Gastrocnemius medialis (tissue), 4 donors: ENCODE data around the gene COX4I1. TPM values are rescaled to one million over a fixed set of nuclear protein-coding genes. Genes with fewer than 3 reads are reported as not detected.

Experiments
- ATAC-seq, 2 donors: fragments of 150-250 bp; one replicate each; pipeline ENCODE4 v1.9.1; 2016
- DNase-seq, 2 donors: peaks; one replicate each; pipeline ENCODE4 v3.0.0-alpha.2; 2019
- H3K27ac ChIP-seq, 4 donors: fragments of 200-600 bp; sonication (generic); 1 replicate in 1 of 4; 2 replicates in 3 of 4; pipeline ENCODE4 v1.5.1; 2016 to 2018; ENCODE audit warnings: mild to moderate bottlenecking in 2 of 4, moderate library complexity in 1 of 4
- H3K27me3 ChIP-seq, 3 donors: fragments of 200-600 bp; sonication (generic) in 2 of 3; 1 replicate in 1 of 3; 2 replicates in 2 of 3; pipeline versions ENCODE4 v1.5.1 to v1.6.0; 2016 to 2019; ENCODE audit warnings: mild to moderate bottlenecking in 1 of 3, moderate library complexity in 1 of 3
- H3K36me3 ChIP-seq, 2 donors: fragments of 200-600 bp; sonication (generic) in 1 of 2; one replicate each; pipeline ENCODE4 v1.5.1; 2017 to 2018
- H3K4me1 ChIP-seq, 2 donors: fragments of 200-600 bp; sonication (generic) in 1 of 2; one replicate each; pipeline ENCODE4 v1.5.1; 2016 to 2017; ENCODE audit warnings: mild to moderate bottlenecking in 2 of 2
- H3K4me3 ChIP-seq, 4 donors: fragments of 200-600 bp; sonication (generic) in 3 of 4; 1 replicate in 1 of 4; 2 replicates in 3 of 4; pipeline ENCODE4 v1.5.1; 2016 to 2019; ENCODE audit warnings: mild to moderate bottlenecking in 2 of 4
- H3K9me3 ChIP-seq, 3 donors: fragments of 200-600 bp; sonication (generic) in 2 of 3; 1 replicate in 1 of 3; 2 replicates in 2 of 3; pipeline ENCODE4 v1.5.1; 2016 to 2019
- CTCF ChIP-seq, 5 experiments: fragments of 450-650 bp in 3 of 5; fragments of 200-600 bp in 2 of 5; sonication (generic) in 2 of 5; IDR thresholded peaks in 4 of 5; conservative IDR thresholded peaks in 1 of 5; 1 replicate in 4 of 5; 2 replicates in 1 of 5; pipeline ENCODE4 v1.5.1; 2016 to 2019; ENCODE audit warnings: antibody characterized with exemption in 5 of 5, mild to moderate bottlenecking in 3 of 5, moderate library complexity in 3 of 5
- POLR2A ChIP-seq, 2 donors: fragments of 450-650 bp; IDR thresholded peaks; one replicate each; pipeline ENCODE4 v1.6.1; 2017; ENCODE audit warnings: antibody characterized with exemption in 2 of 2, mild to moderate bottlenecking in 2 of 2, moderate library complexity in 2 of 2
- in situ Hi-C, 4 donors: fragments of 200-750 bp; cut with MboI; loops; one replicate each; pipeline versions ENCODE4 v1.15.0 to v1.8.0; 2017; ENCODE audit warnings: low sequenced_read_pairs in 4 of 4
- intact Hi-C: fragments of 100-400 bp; cut with DNase I; formaldehyde crosslinking; loops from one replicate; pipeline ENCODE4 v1.15.1; 2023; ENCODE audit warnings: low total_unique reads
- total RNA-seq, 4 donors: library from RNA; depleted of rRNA; stranded (reverse); fragments of >200 nt; gene quantifications; one replicate each; pipeline versions ENCODE4 v1.1.0 to v1.2.3, GENCODE V29; 2016

The COX4I1 gene
- total RNA-seq, 4 donors from 2014 or later, result 666 to 782 (median 689) TPM

DNA sequence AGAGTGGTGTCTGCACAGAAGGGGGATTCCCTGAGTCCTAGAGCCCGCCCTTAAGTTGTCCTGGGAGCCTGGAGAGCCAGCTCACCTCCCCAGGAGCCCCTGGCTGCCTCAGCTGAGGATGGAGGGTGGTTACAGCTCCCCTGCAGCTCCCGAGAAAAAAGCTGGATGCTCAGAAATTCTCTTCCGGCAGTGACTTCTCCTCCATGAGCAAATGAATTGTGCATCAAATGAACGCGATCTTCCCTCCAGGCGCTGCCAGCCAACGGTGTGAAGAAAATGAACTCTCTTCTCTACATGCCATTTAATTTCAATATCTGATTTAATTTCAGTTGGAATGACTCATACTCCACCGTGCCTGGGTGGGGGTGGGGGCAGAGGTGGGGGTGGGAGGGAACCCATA lies 34.3 kb upstream of the COX4I1 start:
- Histone ChIP-seq H3K9me3 (no peaks in the 10 kb centered on the region), H3K27me3 (peaks cover 5 to 8% (median 7%) of the 10 kb centered on the region in 3 donors), H3K4me1 (no peaks in the 10 kb centered on the region), H3K27ac (no peak overlapping the region), H3K36me3 (no peaks in the 10 kb centered on the region), H3K4me3 (no peak overlapping the region)
- in situ Hi-C loops, result no loop called here
- TF ChIP-seq POLR2A (IDR thresholded peaks at IDR 0.05), result no peak
- TF ChIP-seq CTCF (IDR thresholded peaks at IDR 0.05 in 4 of 5, conservative IDR thresholded peaks at IDR 0.05 in 1 of 5), result no peak
- no peak for DNase-seq
- intact Hi-C loops, result no loop called here
- no peak for ATAC-seq

DNA sequence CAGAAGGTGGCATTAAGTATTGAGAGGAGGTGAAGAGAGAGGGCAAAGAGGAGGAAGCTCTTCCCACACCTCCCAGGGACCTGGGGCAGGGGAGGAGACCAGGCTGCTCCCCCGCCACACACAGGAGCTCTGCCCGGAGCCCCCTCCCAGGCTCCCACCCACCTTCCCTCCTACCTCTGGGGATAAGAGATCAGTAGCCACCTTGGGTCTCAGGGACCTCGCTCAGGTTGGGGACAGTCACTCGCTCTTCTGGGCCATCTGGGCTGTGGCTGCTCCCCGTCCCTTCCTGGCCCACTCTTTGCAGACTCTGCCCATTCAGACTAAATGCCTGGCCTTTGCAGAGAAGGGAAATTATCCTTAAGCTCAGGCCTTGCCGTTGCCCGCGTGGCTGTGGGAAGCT lies 33.7 kb upstream of the COX4I1 start:
- in situ Hi-C loops (no loop called here), intact Hi-C loops (no loop called here)
- no peaks in the 10 kb centered on the region for H3K9me3 ChIP-seq
- peaks cover 4 to 8% (median 7%) of the 10 kb centered on the region in 3 donors for H3K27me3 ChIP-seq
- no peak for DNase-seq
- ATAC-seq, result no peak
- TF ChIP-seq POLR2A (IDR thresholded peaks at IDR 0.05) (no peak), CTCF (IDR thresholded peaks at IDR 0.05 in 4 of 5, conservative IDR thresholded peaks at IDR 0.05 in 1 of 5) (no peak)
- no peak overlapping the region for H3K4me3 ChIP-seq
- H3K4me1 ChIP-seq, result no peaks in the 10 kb centered on the region
- no peak overlapping the region for H3K27ac ChIP-seq
- H3K36me3 ChIP-seq, result no peaks in the 10 kb centered on the region

DNA sequence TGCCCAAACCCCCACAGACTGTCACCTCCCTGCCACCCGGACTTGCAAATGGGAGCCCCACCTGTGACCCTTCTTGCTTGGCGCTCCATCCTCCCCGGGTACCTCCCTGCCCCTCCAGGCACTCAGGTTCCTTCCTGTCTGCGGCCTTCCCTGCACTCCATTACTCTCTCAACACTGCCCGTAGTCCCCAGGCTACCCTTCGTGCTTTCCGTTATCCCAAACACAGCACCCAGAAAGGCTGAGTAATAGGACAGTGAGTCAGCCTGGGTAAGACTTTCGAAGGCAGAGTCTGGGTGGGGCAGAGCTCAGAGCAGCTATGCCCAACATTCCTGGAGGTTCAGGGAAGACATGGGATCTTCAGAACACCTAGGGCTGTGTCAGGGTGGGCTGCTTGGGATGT lies 32.0 kb upstream of the COX4I1 start:
- no peaks in the 10 kb centered on the region for H3K9me3 ChIP-seq
- H3K27me3 ChIP-seq, result peaks cover 0 to 2% (median 0%) of the 10 kb centered on the region in 3 donors
- TF ChIP-seq CTCF (IDR thresholded peaks at IDR 0.05 in 4 of 5, conservative IDR thresholded peaks at IDR 0.05 in 1 of 5) (no peak), POLR2A (IDR thresholded peaks at IDR 0.05) (no peak)
- no peak overlapping the region for H3K27ac ChIP-seq
- intact Hi-C loops, result no loop called here
- DNase-seq (no peak), ATAC-seq (no peak)
- in situ Hi-C loops, result no loop called here
- H3K4me1 ChIP-seq, result no peaks in the 10 kb centered on the region
- no peak overlapping the region for H3K4me3 ChIP-seq
- H3K36me3 ChIP-seq, result no peaks in the 10 kb centered on the region

- Histone ChIP-seq H3K9me3 (no peaks in the 10 kb centered on the region), H3K27ac (no peak overlapping the region), H3K4me3 (no peak overlapping the region), H3K36me3 (no peaks in the 10 kb centered on the region), H3K4me1 (no peaks in the 10 kb centered on the region), H3K27me3 (peaks cover 0 to 2% (median 0%) of the 10 kb centered on the region in 3 donors)
- no peak for TF ChIP-seq POLR2A (IDR thresholded peaks at IDR 0.05)
- TF ChIP-seq CTCF (IDR thresholded peaks at IDR 0.05 in 4 of 5, conservative IDR thresholded peaks at IDR 0.05 in 1 of 5), result no peak
- intact Hi-C loops, result no loop called here
- no peak for DNase-seq
- in situ Hi-C loops, result no loop called here
- no peak for ATAC-seq
Measured at GRCh38 chr16:85768199-85768598, 31.3 kb upstream of the COX4I1 start.

- H3K36me3 ChIP-seq, result peaks cover 0 to 4% of the 10 kb centered on the region in 2 donors
- H3K9me3 ChIP-seq, result no peaks in the 10 kb centered on the region
- H3K27me3 ChIP-seq, result peaks cover 0 to 2% (median 0%) of the 10 kb centered on the region in 3 donors
- no peak overlapping the region for H3K27ac ChIP-seq
- no peak overlapping the region for H3K4me3 ChIP-seq
- no peaks in the 10 kb centered on the region for H3K4me1 ChIP-seq
- ATAC-seq (no peak), DNase-seq (no peak)
- in situ Hi-C loops, result no loop called here
- intact Hi-C loops, result no loop called here
- TF ChIP-seq CTCF (IDR thresholded peaks at IDR 0.05 in 4 of 5, conservative IDR thresholded peaks at IDR 0.05 in 1 of 5) (no peak), POLR2A (IDR thresholded peaks at IDR 0.05) (no peak)
Measured at GRCh38 chr16:85770741-85771140, 28.8 kb upstream of the COX4I1 start.
